GM18519 (cell line): Measurements from ENCODE around the gene KLK10.
"Not testable (repeated sequence)": the region's sequence is repeated elsewhere in the genome, so short reads cannot be mapped to it uniquely, and the experiment has no call there.

Source experiments
- ATAC-seq: cut with Tn5 transposase; IDR thresholded peaks from one replicate; pipeline ENCODE4 v1.9.1; 2021; ENCODE audit warnings: mild to moderate bottlenecking, moderate library complexity; ENCODE audit not compliant: unreplicated experiment, low FRiP score

Gene KLK10

GRCh38 chr19:51003316-51003715, 16.2 kb downstream of the KLK10 start:
- ATAC-seq: no peak

GRCh38 chr19:51002542-51003311, 16.8 kb downstream of the KLK10 start:
- ATAC-seq: no peak

- ATAC-seq: no peak
Measured at GRCh38 chr19:51002089-51002532, 17.4 kb downstream of the KLK10 start.

GRCh38 chr19:51001515-51001914, 18.0 kb downstream of the KLK10 start, which contains the start of gene KLK8:
TSS of gene KLK8 (minus strand) at chr19:51001604. CDS start at chr19:51001167, 437 bp downstream.
- no peak for ATAC-seq

GRCh38 chr19:51000981-51001380, 18.5 kb downstream of the KLK10 start:
- ATAC-seq: no peak

GRCh38 chr19:51000426-51000825, 19.1 kb downstream of the KLK10 start:
- no peak for ATAC-seq

GRCh38 chr19:50998686-50999085, 20.8 kb downstream of the KLK10 start:
- no peak for ATAC-seq

- no peak for ATAC-seq
Measured at GRCh38 chr19:50998061-50998460, 21.4 kb downstream of the KLK10 start.

GRCh38 chr19:50994129-50994528, 25.4 kb downstream of the KLK10 start:
- ATAC-seq: no peak

- ATAC-seq: no peak
Measured at GRCh38 chr19:50992666-50993035, 26.9 kb downstream of the KLK10 start.

- not testable (repeated sequence) for ATAC-seq
Measured at GRCh38 chr19:50984416-50984815, 35.1 kb downstream of the KLK10 start.

GRCh38 chr19:50983625-50984292, 35.8 kb downstream of the KLK10 start, which contains the start of gene KLK7:
TSS of gene KLK7 (minus strand) at chr19:50983917. CDS start at chr19:50982399, 1,518 bp downstream.
- no peak for ATAC-seq

GRCh38 chr19:50982186-50982585, 37.3 kb downstream of the KLK10 start:
- ATAC-seq: no peak

GRCh38 chr19:50981587-50982146, 37.8 kb downstream of the KLK10 start:
- ATAC-seq: no peak

GRCh38 chr19:50980208-50980607, 39.3 kb downstream of the KLK10 start:
- ATAC-seq: no peak

GRCh38 chr19:50979758-50980157, 39.8 kb downstream of the KLK10 start:
- ATAC-seq: no peak

GRCh38 chr19:50978772-50979390, 40.6 kb downstream of the KLK10 start:
- no peak for ATAC-seq

GRCh38 chr19:50977626-50978025, 41.9 kb downstream of the KLK10 start:
- no peak for ATAC-seq

- no peak for ATAC-seq
Measured at GRCh38 chr19:50975766-50976165, 43.7 kb downstream of the KLK10 start.

GRCh38 chr19:50974702-50975556, 44.6 kb downstream of the KLK10 start:
- no peak for ATAC-seq
